ELF-1 (cell line): ENCODE results near the gene LGALSL.

Experiments
- DNase-seq: peaks from one replicate; pipeline ENCODE4 v3.0.0-alpha.2; 2016; ENCODE audit warnings: low read depth, low spot score

The LGALSL gene

DNA sequence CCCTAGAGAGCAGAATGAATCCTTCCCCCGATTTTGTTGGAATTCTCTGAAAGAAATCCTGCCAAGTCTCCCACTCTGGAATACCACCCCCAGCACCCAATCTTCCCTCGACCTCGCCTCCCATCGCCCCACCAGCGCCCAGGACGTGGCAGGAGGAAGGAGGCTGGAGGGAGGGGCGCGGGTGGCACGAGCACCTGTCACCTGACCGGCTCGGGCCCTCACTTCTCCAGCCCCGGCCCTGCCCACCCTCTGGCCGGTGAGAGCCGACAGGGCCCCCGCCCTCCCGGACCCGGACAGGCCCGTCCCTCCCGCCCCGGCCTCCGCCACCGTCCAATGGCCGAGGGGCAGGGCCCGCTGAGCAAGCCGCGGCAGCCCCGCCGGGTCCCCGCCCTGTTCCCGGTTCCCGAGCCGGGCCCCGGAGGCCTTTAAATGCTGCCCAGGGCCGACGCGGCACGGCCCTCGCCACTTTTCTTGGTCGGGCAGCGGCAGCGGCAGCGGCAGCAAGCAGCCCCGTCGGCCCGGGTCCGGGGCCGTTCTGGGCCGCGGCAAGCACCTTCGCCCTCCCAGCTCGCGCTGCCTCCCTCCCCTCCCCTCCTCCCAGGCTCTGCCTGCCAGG lies at the start of gene LGALSL:
Gene LGALSL (plus strand): TSS at position 393 of the 616 bp plus-strand sequence. CDS start 384 bp downstream, outside the sequence.
- peak; percentile 72 for DNase-seq

DNA sequence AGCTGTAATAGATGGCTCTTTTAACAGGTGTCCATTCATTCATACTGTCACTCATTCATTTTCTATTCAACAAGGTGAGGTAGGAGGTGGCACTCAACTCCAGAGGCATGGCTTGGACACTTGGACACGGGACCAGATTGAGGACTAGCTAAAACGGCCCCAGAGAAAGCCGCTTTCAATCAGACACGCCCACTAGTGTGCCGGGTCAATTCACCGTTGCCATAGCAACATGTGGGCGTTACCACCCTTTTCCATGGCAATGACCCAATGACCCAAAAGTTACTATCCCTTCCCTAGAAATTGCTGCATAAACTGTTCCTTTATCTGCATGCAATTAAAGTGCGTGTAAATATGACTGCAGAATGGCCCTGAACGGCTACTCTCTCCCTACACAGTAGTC lies 49.2 kb upstream of the LGALSL start:
- peak; percentile 61 for DNase-seq

- DNase-seq = no peak
Measured at GRCh38 chr2:64405581-64406406, 48.2 kb upstream of the LGALSL start.

DNA sequence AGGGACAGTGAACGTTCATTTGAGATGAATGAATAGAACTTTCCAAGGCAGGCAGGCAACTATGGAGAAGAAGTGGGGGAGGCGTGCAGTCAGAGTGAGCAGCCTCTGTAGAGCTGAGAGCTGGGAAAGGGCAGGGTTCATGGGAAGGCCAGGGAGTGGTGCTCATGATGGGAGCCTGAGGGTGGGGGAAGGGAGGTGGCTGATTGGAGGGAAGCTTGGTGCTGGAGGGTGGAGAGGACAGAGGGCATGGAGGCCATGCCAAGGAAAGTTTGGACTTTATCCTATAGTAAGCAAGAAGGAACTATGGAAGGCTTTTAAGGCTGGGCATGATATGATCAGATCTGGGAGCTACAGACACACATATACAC lies 47.6 kb upstream of the LGALSL start:
- DNase-seq = no peak

GRCh38 chr2:64408031-64408430 lies 45.9 kb upstream of the LGALSL start:
- DNase-seq = no peak

DNA sequence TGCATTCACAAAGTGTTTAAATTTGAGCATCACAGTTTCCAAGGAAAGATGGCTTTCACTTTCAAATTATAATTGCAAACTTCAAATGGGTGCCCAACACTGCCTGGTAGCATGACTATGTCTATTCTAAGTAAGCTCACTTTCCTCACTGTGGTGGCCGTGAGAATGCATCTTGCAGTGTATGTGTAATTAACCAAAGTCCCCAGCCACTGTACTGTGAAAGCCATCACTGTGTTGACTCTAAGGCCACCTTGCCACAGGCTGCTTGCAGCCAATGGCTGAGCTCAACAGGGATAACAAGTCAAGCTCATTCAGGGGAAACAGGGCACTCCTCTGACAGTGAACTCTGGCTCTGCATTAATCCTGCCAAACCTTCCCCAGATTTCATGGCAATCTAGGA lies 43.3 kb upstream of the LGALSL start:
- DNase-seq = no peak

DNA sequence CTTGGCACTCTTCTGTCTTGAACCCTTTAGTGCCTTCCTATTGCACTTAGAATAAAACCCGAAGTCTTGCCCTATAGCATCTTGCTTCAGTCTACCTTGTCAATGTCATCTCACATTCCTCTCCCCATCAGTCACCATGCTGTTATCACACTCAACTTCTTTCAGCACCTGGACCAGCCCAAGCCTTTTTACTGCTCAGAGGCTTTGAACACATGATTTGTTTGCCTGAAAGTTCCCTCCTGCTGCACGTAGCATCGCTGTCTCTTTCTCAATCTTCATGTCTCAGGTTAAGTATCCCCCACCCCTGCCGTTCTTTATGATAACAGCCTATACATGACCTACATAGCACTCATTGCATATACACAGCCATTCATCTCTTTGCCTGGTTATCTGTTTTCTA lies 41.3 kb upstream of the LGALSL start:
- DNase-seq = no peak

DNA sequence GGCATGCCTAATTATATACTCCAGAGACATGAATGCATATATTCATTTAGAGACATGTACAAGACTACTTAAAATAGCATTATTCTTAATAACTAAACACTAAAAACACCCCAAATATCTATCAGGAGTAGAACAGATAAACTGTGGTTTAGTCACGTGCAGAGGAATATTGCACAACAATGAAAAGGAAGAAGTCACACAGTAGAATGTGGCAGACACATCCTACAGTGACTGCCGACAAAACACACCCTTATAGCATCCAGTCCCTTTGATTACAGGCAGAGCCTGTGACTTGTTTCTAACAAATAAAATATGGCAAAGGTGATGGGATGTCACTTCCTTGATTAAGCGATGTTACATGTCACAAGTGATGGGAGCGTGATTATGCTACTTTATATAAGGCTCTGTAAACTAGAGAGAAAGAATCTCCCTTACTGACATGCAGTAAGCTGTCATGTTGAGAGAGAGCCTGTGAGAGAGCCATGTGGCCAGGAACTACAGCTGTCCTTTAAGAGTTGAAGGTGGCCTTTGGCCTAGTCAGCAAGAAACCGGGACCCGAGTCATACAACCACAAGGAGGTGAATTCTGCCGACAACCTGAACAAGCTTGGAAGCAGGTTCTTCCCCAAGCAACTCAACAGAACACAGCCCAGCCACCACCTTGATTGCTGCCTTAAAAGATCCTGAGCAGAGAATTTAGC lies 39.1 kb upstream of the LGALSL start:
- DNase-seq = no peak

- DNase-seq = no peak
Measured at GRCh38 chr2:64417624-64418023, 36.3 kb upstream of the LGALSL start.

GRCh38 chr2:64419596-64420165 lies 34.3 kb upstream of the LGALSL start:
- DNase-seq = no peak

GRCh38 chr2:64420677-64421076 lies 33.3 kb upstream of the LGALSL start:
- DNase-seq = no peak

- no peak for DNase-seq
Measured at GRCh38 chr2:64421201-64421600, 32.8 kb upstream of the LGALSL start.

DNA sequence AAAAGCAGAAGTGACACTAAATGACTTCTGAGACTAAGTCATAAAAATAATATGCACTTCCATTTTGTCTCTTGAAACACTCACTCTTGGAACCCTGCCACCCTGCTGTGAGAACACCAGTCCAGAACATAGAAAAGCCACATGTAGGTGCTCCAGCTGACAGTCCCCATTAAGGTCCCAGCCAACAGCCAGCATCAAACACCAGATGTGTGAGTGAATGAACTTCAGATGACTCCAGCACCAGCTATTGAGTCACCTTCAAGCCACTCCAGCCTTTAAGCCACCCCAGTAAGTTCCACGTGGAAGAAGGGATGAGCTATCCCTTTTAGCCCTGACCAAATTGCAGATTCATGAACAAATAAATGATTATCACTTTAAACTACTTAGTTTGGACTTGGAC lies 31.5 kb upstream of the LGALSL start:
- DNase-seq = no peak

DNA sequence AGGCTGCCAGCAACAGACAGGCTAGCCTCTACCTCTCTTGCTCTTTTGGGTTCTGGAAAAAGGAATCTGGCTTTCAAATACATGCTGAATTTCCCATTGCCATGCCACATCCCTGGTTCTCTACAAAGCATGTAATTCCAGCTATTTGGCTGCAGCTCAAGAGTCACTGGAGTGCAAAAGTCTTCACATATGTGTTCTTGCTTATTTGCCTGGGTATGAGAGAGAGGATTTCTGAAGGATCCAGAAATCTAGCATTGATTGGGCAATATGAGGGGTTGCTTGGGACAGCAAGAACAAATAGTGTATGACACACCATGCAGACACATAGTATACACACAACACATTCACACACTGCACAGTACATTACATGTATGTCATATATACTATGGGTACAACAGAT lies 30.7 kb upstream of the LGALSL start:
- no peak for DNase-seq

DNA sequence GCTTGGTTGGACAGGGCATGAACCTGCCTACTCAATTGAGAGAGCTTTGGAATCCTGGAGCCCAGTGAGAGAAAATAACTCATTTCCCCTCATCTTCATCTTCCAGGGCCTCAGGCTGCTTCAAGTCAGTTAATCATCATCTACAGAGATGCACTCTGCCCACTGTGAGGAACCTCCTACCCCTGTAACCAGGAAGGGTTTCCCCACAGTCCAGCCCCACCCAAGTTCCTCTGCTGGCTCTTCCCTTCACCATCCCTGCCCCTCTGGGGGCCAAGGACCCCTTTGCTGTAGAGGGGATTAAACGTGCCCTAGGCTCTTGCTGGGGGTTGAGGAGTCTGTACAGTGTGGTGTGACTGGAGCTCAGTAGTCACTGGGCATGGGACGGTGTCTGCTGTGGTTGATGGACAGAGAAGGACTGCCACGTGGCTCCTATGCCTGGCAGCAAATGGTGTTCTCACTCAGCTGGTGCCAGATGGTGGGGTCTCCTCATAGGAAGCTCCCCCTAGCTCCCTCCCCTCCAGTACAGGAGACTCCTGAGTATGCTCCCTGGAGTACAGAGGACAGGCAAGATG lies 29.5 kb upstream of the LGALSL start:
- no peak for DNase-seq

GRCh38 chr2:64426183-64426952 lies 27.6 kb upstream of the LGALSL start:
- DNase-seq = no peak

- DNase-seq = no peak
Measured at GRCh38 chr2:64434039-64434657, 19.8 kb upstream of the LGALSL start.

DNA sequence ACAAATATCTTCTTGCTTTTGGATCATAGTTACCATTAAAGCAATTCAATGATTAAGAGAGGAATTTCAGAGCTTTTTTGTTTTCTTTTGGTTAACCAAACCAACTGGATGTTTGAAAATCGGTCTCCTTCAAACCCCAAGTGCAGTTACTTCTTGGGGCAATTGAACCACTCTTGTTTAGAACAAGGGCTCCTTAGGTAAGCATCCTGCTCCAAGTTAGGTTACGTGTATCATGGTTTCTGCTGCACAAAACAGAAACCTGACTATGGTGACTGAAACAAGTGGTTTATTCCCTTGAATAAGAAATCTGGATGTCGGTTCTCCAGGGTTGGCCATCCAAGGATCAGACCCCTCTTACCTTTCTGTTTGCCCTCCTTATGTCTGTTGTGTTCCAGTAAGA lies 16.1 kb upstream of the LGALSL start:
- DNase-seq = no peak

- no peak for DNase-seq
Measured at GRCh38 chr2:64439194-64439593, 14.8 kb upstream of the LGALSL start.

GRCh38 chr2:64440843-64441242 lies 13.1 kb upstream of the LGALSL start:
- no peak for DNase-seq

DNA sequence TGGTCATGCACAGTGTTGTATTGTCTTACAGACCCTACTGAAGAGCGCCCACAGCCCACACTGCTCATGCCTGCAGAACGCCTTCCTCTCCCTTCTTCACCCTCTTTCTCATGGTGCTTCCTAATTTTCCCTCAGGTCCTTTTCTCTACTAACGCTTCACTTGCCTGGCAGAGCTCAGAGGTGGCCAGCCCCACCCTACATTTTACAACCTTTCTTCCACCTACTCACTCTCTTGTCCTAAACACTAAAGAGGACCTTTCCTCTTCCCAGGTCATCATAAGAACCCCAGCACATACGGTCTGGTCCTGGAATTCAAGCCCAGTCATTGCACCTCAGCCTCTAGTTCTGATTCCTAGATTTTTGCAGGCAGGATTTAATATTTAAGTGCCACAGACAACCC lies 11.7 kb upstream of the LGALSL start:
- DNase-seq = no peak
